Measurements from ENCODE around the gene BZW1. TPM values are rescaled to one million over a fixed set of nuclear protein-coding genes. Genes with fewer than 3 reads are reported as not detected.
"Not testable (repeated sequence)": the region's sequence is repeated elsewhere in the genome, so short reads cannot be mapped to it uniquely, and the experiment has no call there.

Gene BZW1
- total RNA-seq, 1 experiment from 2014 or later, result 322 TPM

DNA sequence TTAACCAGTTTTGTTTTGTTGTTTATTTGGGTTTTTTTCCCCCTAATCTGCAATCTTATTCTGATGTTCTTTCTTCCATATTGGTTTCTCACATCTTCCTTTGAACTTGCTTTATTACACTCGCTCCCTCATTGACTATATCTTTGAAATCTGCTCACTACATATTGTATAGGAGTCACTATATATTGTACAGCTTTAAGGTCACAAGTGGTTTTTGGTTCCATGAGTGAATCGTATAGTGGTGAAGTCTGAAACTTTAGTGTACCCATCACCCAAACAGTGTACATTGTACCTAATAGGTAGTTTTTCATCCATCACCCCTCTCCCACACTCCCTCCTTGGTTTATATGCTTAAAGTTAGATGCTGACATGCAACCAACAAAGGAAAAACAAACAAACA is 11.3 kb upstream of the BZW1 start:
- intact Hi-C loops (cut with micrococcal nuclease; ENCODE audit: unreplicated experiment), result no loop called here
- H3K9me3 ChIP-seq, result no peaks in the 10 kb centered on the region
- H3K4me3 ChIP-seq (ENCODE audit: low read depth, low read length), result no peak overlapping the region
- no peaks in the 10 kb centered on the region for H3K36me3 Mint-ChIP-seq (ENCODE audit: insufficient read depth, unreplicated experiment)
- peaks cover 8% of the 10 kb centered on the region for H3K9me3 Mint-ChIP-seq (ENCODE audit: unreplicated experiment)
- no peak for DNase-seq
- CTCF ChIA-PET, result no interaction called here
- H3K27ac Mint-ChIP-seq (ENCODE audit: unreplicated experiment), result no peak overlapping the region
- peaks cover 13% of the 10 kb centered on the region for H3K4me1 Mint-ChIP-seq (ENCODE audit: low read depth, unreplicated experiment)
- TF ChIP-seq, protein P1, sequence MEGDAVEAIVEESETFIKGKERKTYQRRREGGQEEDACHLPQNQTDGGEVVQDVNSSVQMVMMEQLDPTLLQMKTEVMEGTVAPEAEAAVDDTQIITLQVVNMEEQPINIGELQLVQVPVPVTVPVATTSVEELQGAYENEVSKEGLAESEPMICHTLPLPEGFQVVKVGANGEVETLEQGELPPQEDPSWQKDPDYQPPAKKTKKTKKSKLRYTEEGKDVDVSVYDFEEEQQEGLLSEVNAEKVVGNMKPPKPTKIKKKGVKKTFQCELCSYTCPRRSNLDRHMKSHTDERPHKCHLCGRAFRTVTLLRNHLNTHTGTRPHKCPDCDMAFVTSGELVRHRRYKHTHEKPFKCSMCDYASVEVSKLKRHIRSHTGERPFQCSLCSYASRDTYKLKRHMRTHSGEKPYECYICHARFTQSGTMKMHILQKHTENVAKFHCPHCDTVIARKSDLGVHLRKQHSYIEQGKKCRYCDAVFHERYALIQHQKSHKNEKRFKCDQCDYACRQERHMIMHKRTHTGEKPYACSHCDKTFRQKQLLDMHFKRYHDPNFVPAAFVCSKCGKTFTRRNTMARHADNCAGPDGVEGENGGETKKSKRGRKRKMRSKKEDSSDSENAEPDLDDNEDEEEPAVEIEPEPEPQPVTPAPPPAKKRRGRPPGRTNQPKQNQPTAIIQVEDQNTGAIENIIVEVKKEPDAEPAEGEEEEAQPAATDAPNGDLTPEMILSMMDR (IDR thresholded peaks at IDR 0.05; ENCODE audit: insufficient read depth in 1 of 2, low read depth in 1 of 2, low read length in 1 of 2, severe bottlenecking in 1 of 2, unreplicated experiment in 1 of 2), result no peak
- 0 out of 2 replicates have a peak, but pooled peaks cover 6% of the 10 kb centered on the region for H3K4me1 ChIP-seq
- no peaks in the 10 kb centered on the region for H3K36me3 ChIP-seq (ENCODE audit: control insufficient read depth, insufficient read depth, low read length)
- POLR2A ChIA-PET, result no interaction called here
- no peaks in the 10 kb centered on the region for H3K27me3 Mint-ChIP-seq (ENCODE audit: insufficient read depth, unreplicated experiment)
- no TSS peak for BruUV-seq (replicated peaks)
- H3K4me3 Mint-ChIP-seq (ENCODE audit: unreplicated experiment), result no peak overlapping the region
- no peaks in the 10 kb centered on the region for H3K27me3 ChIP-seq (replicated peaks; ENCODE audit: control insufficient read depth, insufficient read depth, low read length)

DNA sequence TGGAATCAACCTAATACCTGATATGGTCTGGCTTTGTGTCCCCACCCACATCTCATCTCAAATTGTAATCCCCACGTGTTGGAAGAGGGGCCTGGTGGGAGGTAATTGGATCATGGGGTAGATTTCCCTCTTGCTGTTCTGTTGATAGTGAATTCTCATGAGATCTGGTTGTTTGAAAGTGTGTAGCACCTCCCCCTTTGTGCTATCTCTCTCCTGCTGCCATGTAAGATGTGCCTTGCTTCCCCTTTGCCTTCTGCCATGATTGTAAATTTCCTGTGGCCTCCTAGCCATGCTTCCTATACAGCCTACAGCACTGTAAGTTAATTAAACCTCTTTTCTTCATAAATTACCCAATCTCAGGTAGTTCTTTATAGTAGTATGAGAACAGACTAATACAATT is 10.3 kb upstream of the BZW1 start:
- not testable (repeated sequence) for H3K27me3 ChIP-seq (replicated peaks; ENCODE audit: control insufficient read depth, insufficient read depth, low read length)

DNA sequence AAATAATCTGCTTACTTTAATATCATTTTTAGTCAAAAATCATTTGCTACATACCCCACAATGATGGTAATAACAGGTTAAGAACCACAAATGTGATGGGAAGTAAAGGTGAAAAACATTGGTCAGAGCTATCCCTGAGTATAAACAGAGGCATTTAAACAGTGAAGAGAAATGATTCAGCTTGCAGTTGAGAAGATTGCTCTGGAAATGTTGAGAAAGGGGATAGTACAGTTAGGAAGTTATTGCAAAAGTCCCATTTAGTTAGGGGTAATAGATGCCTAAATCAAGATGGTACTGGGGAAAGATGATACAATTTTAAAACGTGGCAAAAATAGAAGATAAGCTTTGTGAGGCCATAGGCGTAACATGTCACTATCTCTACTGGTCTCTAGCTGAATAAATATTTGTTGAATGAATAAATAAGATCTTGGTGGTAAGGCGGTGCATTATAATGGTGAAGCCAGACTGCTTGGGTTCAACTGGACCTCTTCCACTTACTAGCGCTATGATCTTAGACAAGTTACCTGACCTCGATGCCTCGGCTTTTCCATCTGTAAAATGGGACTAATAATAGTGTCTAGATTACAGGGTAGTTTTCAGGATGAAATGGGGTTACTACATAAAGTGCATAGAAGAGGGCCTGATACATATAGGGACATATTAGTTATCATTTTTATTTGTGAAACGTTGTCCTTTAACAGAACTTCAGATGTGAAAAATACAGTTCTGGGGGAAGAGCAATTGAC is 2.0 kb upstream of the BZW1 start:
- Histone ChIP-seq H3K36me3 (ENCODE audit: control insufficient read depth, insufficient read depth, low read length) (0 out of 2 replicates have a peak, but pooled peaks cover 3% of the 10 kb centered on the region), H3K27me3 (replicated peaks; ENCODE audit: control insufficient read depth, insufficient read depth, low read length) (no peaks in the 10 kb centered on the region), H3K4me1 (peaks cover 22% of the 10 kb centered on the region), H3K9me3 (no peaks in the 10 kb centered on the region), H3K4me3 (ENCODE audit: low read depth, low read length) (no peak overlapping the region)
- Mint-ChIP-seq H3K36me3 (ENCODE audit: insufficient read depth, unreplicated experiment) (peaks cover 31% of the 10 kb centered on the region), H3K4me3 (ENCODE audit: unreplicated experiment) (peak overlapping the region; percentile 89), H3K4me1 (ENCODE audit: low read depth, unreplicated experiment) (peaks cover 16% of the 10 kb centered on the region), H3K27me3 (ENCODE audit: insufficient read depth, unreplicated experiment) (no peaks in the 10 kb centered on the region), H3K27ac (ENCODE audit: unreplicated experiment) (peak overlapping the region; percentile 43), H3K9me3 (ENCODE audit: unreplicated experiment) (no peaks in the 10 kb centered on the region)
- intact Hi-C loops (cut with micrococcal nuclease; ENCODE audit: unreplicated experiment), result loop anchor here (2.0 to 10.0 kb wide), 2 partner anchors 55 to 235 kb away; partner anchors contain the start of gene CLK1
- TF ChIP-seq, protein P1 (IDR thresholded peaks at IDR 0.05; ENCODE audit: insufficient read depth in 1 of 2, low read depth in 1 of 2, low read length in 1 of 2, severe bottlenecking in 1 of 2, unreplicated experiment in 1 of 2), result no peak
- ChIA-PET POLR2A (no interaction called here), CTCF (no interaction called here)
- DNase-seq, result no peak
- no TSS peak for BruUV-seq (replicated peaks)

More for the DNA sequence above, 10.3 kb upstream of the BZW1 start:
- H3K36me3 ChIP-seq (ENCODE audit: control insufficient read depth, insufficient read depth, low read length); CTCF ChIA-PET; BruUV-seq (replicated peaks); H3K9me3 Mint-ChIP-seq (ENCODE audit: unreplicated experiment); H3K27ac Mint-ChIP-seq (ENCODE audit: unreplicated experiment); H3K4me3 ChIP-seq (ENCODE audit: low read depth, low read length); intact Hi-C loops (cut with micrococcal nuclease; ENCODE audit: unreplicated experiment); H3K4me3 Mint-ChIP-seq (ENCODE audit: unreplicated experiment); POLR2A ChIA-PET; H3K36me3 Mint-ChIP-seq (ENCODE audit: insufficient read depth, unreplicated experiment); H3K27me3 Mint-ChIP-seq (ENCODE audit: insufficient read depth, unreplicated experiment); H3K9me3 ChIP-seq; DNase-seq; H3K4me1 ChIP-seq: not testable (repeated sequence)
- H3K4me1 Mint-ChIP-seq (ENCODE audit: low read depth, unreplicated experiment), result peaks cover 13% of the 10 kb centered on the region
